HG02759 (cell line): ENCODE measurements around the gene DNAJB2.
"Not testable (repeated sequence)": the region's sequence is repeated elsewhere in the genome, so short reads cannot be mapped to it uniquely, and the experiment has no call there.

Source experiments
- ATAC-seq: cut with Tn5 transposase; IDR thresholded peaks from one replicate; pipeline ENCODE4 v1.9.1; 2021; ENCODE audit warnings: mild to moderate bottlenecking, moderate library complexity; ENCODE audit not compliant: unreplicated experiment

The DNAJB2 gene

GRCh38 chr2:219254590-219255201 is 24.5 kb upstream of the DNAJB2 start:
- ATAC-seq, result peak; percentile 24

GRCh38 chr2:219258942-219259341 is 20.2 kb upstream of the DNAJB2 start:
- ATAC-seq, result not testable (repeated sequence)

- ATAC-seq, result no peak
Measured at GRCh38 chr2:219261024-219261855, 17.9 kb upstream of the DNAJB2 start.

- ATAC-seq, result no peak
Measured at GRCh38 chr2:219266232-219266631, 12.9 kb upstream of the DNAJB2 start.

GRCh38 chr2:219266886-219267285 is 12.3 kb upstream of the DNAJB2 start:
- ATAC-seq, result no peak

DNA sequence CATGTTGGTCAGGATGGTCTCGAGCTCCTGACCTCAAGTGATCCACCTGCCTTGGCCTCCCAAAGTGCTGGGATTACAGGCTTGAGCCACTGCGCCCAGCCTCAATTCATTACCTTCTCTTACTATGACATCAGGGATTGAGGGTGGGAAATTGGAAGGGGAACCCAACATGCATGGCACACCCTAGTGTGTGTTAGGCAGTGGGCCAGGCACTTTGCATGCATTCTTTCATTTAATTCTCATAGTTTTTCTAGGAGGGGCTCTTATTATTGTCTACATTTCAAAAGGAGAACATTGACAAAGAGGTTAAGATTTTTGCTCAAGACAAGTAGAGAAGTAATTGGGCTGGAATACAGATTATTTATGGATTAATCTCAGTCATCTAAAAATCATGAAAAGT is 10.9 kb upstream of the DNAJB2 start:
- no peak for ATAC-seq

GRCh38 chr2:219269362-219270054 is 9.7 kb upstream of the DNAJB2 start:
- no peak for ATAC-seq

- ATAC-seq, result no peak
Measured at GRCh38 chr2:219270055-219270372, 9.2 kb upstream of the DNAJB2 start.

GRCh38 chr2:219271021-219271420 is 8.1 kb upstream of the DNAJB2 start:
- ATAC-seq, result no peak

- ATAC-seq, result no peak
Measured at GRCh38 chr2:219272356-219272755, 6.8 kb upstream of the DNAJB2 start.

- ATAC-seq, result no peak
Measured at GRCh38 chr2:219272995-219273394, 6.2 kb upstream of the DNAJB2 start.

- no peak for ATAC-seq
Measured at GRCh38 chr2:219273937-219274336, 5.2 kb upstream of the DNAJB2 start.

DNA sequence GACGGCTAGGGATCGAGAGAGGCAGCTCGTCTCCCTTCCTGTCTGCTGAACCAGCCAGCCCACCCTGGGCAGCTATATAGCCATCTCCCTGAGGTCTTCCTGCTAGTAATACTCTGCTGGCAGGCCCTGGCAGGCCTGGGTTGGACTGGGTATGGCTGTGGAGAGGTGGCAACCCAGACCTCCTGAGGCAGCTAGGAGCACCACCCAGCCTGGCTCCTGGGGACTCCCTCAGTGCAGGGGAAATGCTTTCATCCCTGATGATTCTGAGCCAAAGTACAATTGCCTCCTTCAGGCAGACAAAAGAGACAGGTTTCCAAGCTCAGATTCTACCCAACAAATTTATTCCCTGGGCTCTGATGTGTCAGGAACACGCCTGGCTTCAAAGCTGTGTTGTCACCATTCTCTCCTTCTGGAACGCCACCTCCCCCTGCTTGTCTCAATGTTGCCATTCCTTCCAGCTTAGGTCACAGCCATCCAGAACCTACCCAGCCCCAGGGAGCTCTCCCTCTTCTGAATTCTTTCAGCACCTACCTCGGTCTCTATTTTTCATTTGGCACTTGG is 4.7 kb upstream of the DNAJB2 start:
- ATAC-seq, result no peak

DNA sequence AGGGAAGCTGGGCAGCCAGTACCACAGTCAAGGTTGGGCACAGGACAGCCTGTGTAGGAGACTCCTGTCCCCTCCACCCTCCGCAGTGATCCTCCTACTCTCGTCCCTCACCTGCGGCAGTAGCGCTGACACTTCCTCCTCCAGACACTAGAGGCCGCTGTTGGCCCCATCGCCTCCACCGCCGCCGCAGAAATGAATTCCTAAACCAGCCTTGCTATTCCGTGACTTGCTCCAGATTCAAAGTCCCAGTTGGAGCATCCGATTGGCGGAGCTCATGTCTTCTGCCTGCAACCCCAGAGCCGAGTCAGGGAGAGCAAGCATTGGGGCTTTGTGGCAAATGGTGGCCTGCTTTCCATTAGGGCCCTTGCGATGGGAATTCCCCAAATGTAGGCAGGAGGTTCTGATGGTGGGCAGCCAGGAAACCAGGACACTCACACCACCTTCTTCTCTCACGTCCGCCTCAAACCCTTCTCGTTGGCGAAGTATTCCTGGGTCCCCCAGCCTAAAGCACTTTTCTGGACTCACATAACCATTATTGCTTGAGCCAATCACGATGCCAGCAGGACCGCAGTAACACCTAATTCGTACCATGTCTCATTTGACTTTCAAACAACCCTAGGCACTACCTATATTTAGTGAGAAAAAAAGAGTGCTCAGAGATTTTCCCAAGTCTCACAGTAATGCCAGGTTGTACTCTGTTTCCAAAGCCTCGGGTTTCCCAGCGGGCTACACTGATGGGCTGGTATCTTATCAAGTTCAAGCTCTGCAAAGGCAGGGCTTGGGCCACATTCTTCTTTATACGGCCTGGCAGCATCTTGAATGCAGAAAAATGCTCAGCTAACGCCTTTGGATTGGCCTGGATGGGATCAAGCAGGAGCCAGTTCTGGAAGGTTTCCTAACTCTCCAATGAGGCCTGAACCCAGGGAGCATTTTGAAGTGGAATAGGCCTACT is 1.2 kb upstream of the DNAJB2 start:
- peak; percentile 20 for ATAC-seq

- ATAC-seq, result no peak
Measured at GRCh38 chr2:219278655-219279150, 463 bp upstream of the DNAJB2 start.

GRCh38 chr2:219279916-219280516 is 850 bp downstream of the DNAJB2 start:
- ATAC-seq, result no peak

DNA sequence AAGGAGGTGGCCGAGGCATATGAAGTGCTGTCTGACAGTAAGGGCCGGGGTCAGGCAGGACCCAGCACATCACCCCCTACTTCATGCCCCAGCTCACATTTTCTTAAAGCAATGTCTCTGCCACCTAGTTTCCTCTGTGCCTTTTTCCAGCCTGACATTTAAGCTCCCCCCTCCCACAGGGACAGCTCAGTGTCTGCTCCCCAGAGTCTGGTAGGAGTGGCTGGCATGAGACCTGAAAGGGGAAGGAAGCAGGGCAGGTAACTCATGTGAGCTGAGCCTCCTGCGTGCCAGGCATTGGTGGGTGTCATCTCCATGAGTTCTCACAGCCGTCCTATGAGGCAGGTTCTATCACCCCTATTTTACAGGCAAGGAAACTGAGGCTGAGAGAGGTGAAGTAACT is 1.5 kb downstream of the DNAJB2 start:
- no peak for ATAC-seq

DNA sequence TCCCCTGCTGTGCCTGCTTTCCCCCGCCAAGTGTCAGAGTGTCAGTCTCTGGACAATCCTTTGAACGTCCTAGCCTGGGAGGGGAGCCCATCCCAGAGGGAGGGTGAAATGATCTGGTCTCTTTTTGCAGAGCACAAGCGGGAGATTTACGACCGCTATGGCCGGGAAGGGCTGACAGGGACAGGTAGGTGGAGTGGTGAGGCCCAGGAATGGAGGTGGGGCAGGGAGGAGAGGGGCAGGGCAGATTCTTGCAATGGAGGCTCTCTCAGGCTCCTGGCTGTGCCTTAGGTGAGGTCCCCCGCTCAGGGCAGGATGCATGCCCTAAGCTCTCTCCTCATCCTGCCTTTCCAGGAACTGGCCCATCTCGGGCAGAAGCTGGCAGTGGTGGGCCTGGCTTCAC is 2.4 kb downstream of the DNAJB2 start:
- no peak for ATAC-seq

DNA sequence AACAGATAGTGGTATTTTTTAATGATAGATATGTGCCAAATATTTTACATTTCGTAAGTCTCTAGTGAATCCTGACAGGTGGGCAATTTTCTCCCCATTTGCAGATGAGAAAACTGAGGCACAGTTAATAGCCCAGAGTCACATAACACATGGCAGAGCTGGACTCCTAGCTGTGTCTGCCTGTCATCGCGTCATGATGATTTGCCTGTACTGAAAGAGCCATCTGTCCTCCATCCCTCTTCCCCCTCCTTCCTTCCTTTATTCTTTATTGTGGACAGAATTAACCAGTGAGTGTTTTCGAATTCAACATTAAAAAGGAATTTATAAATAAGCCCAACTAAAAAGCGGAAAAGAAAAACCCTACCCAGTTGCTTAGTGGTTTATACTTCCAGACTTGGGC is 3.2 kb downstream of the DNAJB2 start:
- ATAC-seq, result no peak

GRCh38 chr2:219282943-219283581 is 3.9 kb downstream of the DNAJB2 start:
- no peak for ATAC-seq
